NT2/D1 (cell line): ENCODE results near the gene ROBO1.

ENCODE experiments used
- YY1 ChIP-seq: IDR thresholded peaks from 2 replicates; pipeline ENCODE4 v1.6.1; 2011; ENCODE audit not compliant: insufficient read length, insufficient read depth
- ZNF274 ChIP-seq: IDR thresholded peaks from 2 replicates; pipeline ENCODE4 v1.6.1; 2011; ENCODE audit warnings: mild to moderate bottlenecking, low read depth, low read length

- TF ChIP-seq YY1: no peak
- TF ChIP-seq ZNF274: no peak
These were observed 763.8 kb downstream of the ROBO1 start for GRCh38 chr3:79003994-79004393.
